Omental fat pad (tissue), 4 donors: Measurements from ENCODE around the gene TXNRD3. TPM values are rescaled to one million over a fixed set of nuclear protein-coding genes. Genes with fewer than 3 reads are reported as not detected.

Source experiments
- ATAC-seq: fragments of 150-250 bp; one replicate; pipeline ENCODE4 v1.9.1; 2016; ENCODE audit warnings: mild to moderate bottlenecking, moderate library complexity; ENCODE audit not compliant: low FRiP score
- DNase-seq: peaks from one replicate; pipeline ENCODE4 v3.0.0-alpha.2; 2019; ENCODE audit warnings: low spot score
- CTCF ChIP-seq, 3 donors: fragments of 450-650 bp; IDR thresholded peaks; one replicate each; pipeline ENCODE4 v1.5.1; 2016 to 2017; ENCODE audit warnings: antibody characterized with exemption in 3 of 3, mild to moderate bottlenecking in 3 of 3, moderate library complexity in 2 of 3
- total RNA-seq, 4 donors: library from RNA; depleted of rRNA; stranded (reverse); fragments of >200 nt; gene quantifications; one replicate each; pipeline ENCODE4 v1.1.0, GENCODE V29; 2016

The TXNRD3 gene
- total RNA-seq, 4 donors from 2014 or later, result 6.4 to 12.5 (median 8.3) TPM

DNA sequence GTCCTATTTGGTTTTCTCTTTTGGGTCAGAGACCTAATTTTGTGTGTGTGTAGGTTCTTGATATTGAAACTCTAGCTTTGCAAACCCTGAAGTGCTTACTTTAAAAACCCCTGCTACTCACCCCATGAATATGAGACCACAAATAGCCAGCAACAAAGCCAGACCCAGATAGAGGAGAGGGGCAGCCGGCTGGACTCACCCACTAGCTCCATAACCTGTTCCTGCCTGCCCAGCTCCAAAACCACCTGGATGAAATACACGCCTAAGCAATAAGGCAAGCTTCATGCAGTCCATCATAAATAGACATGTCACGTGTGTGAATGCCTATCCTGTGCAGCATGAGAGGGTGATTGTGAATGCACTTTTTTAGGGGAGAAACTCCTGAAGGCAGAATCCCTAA is 3.7 kb upstream of the TXNRD3 start:
- DNase-seq (no peak), ATAC-seq (no peak)
- no peak for TF ChIP-seq CTCF (IDR thresholded peaks at IDR 0.05)

GRCh38 chr3:126657901-126658300 is 3.0 kb upstream of the TXNRD3 start:
- no peak for TF ChIP-seq CTCF (IDR thresholded peaks at IDR 0.05)
- ATAC-seq, result no peak

DNA sequence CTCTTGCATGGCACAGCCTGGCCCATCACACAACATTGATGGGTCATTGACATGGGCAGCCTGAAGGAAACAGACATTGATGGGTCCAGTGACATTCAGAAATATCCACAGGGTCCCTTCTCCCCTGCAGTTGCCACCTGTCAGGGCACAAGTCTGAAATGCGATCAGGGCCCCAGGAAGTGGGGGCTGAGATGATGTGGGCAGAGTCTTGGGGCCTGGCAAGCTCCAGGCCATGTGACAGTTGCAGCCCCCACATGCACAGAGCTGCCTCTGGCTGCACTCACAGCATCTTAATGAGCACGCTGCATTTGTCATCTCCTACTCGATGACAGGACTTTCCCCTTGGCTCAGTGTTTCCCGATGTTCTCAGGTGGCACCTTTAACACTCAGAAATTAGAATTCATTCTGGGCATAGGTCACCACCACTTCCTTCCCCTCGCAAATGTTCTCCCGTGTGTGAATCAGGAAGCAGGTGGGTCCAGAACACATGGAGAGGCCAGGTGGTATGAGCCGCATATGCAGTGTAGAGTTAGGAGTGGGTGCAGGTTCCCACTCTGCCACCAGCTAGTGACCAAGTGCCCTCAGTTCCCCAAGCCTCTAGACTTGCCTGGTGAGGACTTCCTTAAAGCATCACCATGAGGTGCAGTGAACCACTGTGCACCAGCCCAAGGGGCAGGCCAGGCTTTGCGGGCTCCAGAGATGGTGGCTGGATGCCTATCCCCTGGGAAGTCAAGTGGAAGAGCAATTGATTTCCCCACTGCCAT is 1.6 kb upstream of the TXNRD3 start:
- ATAC-seq, result no peak
- TF ChIP-seq CTCF (IDR thresholded peaks at IDR 0.05), result no peak
- DNase-seq, result no peak

More at GRCh38 chr3:126657901-126658300, 3.0 kb upstream of the TXNRD3 start:
- no peak for DNase-seq

DNA sequence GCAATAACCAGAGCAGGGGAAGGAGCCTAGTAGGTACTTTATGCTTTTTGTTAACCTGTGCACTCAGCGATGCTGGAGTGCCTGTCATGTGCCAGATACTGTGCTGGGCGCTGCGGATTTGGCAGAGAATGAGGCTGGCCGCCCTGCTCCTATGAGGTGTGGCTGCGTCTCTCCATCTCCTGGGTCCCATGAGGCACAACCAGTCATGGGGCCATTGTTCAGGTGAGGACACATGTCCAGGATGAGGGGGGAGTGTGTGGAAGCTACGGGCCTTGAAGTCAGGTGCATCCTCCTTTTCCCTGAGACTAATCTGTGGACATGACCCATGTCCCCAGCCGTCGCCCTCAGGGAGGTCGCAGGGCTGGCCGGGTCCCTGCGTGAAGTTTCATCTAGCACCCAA is 963 bp upstream of the TXNRD3 start:
- DNase-seq (no peak), ATAC-seq (no peak)
- no peak for TF ChIP-seq CTCF (IDR thresholded peaks at IDR 0.05)

DNA sequence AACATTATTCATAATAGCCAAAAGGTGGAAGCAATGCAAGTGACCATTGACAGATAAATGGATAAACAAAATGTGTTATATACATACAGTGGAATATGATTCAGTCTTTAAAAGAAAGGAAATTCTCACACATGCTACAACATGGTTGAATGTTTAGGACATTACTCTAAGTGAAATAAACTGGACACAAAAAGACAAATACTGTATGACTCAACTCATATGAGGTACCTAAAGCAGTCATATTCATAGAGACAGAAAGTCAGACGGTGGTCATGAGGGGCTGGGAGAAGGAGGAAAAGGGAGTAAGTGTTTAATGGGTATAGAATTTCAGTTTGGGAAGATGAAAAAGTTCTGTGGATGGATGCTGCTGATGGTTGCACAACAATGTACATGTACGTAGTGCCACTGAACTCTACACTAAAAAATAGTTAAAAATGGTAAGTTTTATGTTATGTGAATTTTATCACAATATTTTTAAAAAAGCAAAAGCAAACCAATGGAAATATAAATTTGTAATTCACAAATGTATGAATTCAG is 5.3 kb downstream of the TXNRD3 start:
- ATAC-seq, result no peak
- no peak for TF ChIP-seq CTCF (IDR thresholded peaks at IDR 0.05)
- no peak for DNase-seq

GRCh38 chr3:126646674-126647073 is 8.2 kb downstream of the TXNRD3 start:
- TF ChIP-seq CTCF (IDR thresholded peaks at IDR 0.05), result no peak
- DNase-seq, result no peak
- peak; percentile 62 for ATAC-seq

DNA sequence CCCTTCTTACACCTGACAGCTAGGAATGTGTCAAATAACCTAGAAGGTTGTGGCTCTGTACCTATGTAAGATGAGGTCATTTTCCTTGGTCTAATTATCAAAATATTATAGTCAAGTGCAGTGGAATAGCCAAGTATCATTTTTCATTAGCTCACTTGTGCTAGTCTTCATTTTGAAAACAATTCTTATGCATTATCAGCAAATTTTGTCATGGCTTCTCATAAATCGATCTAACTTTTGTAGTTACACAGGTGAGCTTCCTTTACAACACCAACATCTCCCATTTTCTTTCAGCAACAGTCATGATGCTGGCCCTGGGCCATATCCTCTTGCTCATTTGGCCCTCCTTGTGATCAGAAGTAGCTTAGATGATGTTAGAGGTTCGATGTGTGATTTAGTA is 10.3 kb downstream of the TXNRD3 start:
- DNase-seq (no peak), ATAC-seq (no peak)
- no peak for TF ChIP-seq CTCF (IDR thresholded peaks at IDR 0.05)
